ENCODE data around the gene TK2. TPM values are rescaled to one million over a fixed set of nuclear protein-coding genes. Genes with fewer than 3 reads are reported as not detected.

The TK2 gene
- total RNA-seq, 1 donor = 38.9 TPM

- no peak for TF ChIP-seq CTCF (IDR thresholded peaks at IDR 0.05; ENCODE audit: insufficient read depth, low read depth, low read length)
- DNase-seq (ENCODE audit: low read depth) = no peak
- no peak overlapping the region for H3K4me3 ChIP-seq (ENCODE audit: low read depth, low read length)
Observed at GRCh38 chr16:66537236-66537635, 12.7 kb downstream of the TK2 start.

- no peak for DNase-seq (ENCODE audit: low read depth)
- H3K4me3 ChIP-seq (ENCODE audit: low read depth, low read length) = no peak overlapping the region
Observed at GRCh38 chr16:66536525-66536924, 13.4 kb downstream of the TK2 start.

GRCh38 chr16:66534376-66534799 lies 15.5 kb downstream of the TK2 start:
- no peak for DNase-seq (ENCODE audit: low read depth)
- H3K4me3 ChIP-seq (ENCODE audit: low read depth, low read length) = no peak overlapping the region
- TF ChIP-seq CTCF (IDR thresholded peaks at IDR 0.05; ENCODE audit: insufficient read depth, low read depth, low read length) = no peak

More at GRCh38 chr16:66536525-66536924, 13.4 kb downstream of the TK2 start:
- TF ChIP-seq CTCF (IDR thresholded peaks at IDR 0.05; ENCODE audit: insufficient read depth, low read depth, low read length) = no peak

DNA sequence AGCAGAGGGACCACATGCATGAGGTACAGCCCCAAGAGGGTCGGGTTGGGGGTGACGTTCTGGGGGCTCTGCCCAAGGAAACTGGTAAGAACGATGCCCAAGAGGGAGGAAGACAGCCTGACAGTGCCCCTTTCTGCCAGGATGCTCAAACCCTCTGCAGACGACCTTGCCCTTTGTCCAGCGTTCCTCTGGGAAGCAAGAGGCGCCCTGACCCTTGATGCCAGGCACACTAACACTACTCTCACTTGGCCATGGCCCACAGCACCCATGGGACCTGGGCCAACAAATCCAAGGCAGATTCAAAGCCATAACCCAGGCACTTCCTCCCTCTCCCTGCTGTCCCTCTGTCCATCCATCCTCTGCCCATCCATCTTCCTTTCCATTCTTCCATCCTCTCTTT lies 20.4 kb downstream of the TK2 start:
- no peak overlapping the region for H3K4me3 ChIP-seq (ENCODE audit: low read depth, low read length)
- no peak for TF ChIP-seq CTCF (IDR thresholded peaks at IDR 0.05; ENCODE audit: insufficient read depth, low read depth, low read length)
- no peak for DNase-seq (ENCODE audit: low read depth)

DNA sequence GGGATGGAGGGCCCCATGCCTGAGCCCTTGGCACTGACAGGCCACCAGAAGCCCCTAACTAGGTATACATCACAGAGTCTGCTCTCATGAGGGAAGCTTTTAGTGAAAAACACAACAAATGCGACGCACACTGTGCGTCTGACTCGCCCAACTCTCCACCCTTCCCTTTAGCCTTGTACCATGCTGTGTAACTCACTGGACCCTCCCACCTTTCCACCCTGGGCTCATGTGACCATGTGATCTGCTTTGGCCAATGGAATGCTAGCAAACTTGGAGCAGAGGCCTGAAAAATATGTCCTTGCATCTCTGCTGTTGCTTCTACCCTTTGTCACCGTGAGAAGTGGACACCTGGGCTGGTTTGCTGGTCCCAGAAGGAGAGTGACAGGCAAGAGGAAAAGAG lies 21.6 kb downstream of the TK2 start:
- no peak for DNase-seq (ENCODE audit: low read depth)
- H3K4me3 ChIP-seq (ENCODE audit: low read depth, low read length) = no peak overlapping the region
- no peak for TF ChIP-seq CTCF (IDR thresholded peaks at IDR 0.05; ENCODE audit: insufficient read depth, low read depth, low read length)

- no peak for TF ChIP-seq CTCF (IDR thresholded peaks at IDR 0.05; ENCODE audit: insufficient read depth, low read depth, low read length)
- peak; percentile 72 for DNase-seq (ENCODE audit: low read depth)
Observed at GRCh38 chr16:66525396-66526180, 24.3 kb downstream of the TK2 start.

More at GRCh38 chr16:66525396-66526180, 24.3 kb downstream of the TK2 start:
- H3K4me3 ChIP-seq (ENCODE audit: low read depth, low read length) = no peak overlapping the region

Measured in fibroblast of villous mesenchyme (primary cell).